Stimulated activated CD8-positive, alpha-beta memory T cell treated with anti-CD3 and anti-CD28 coated beads, Interleukin-15, amount 100 ng/mL, for 4 hours (primary cell): ENCODE data around the gene FGF7.
"Not testable (repeated sequence)": the region's sequence is repeated elsewhere in the genome, so short reads cannot be mapped to it uniquely, and the experiment has no call there.

Experiments used
- DNase-seq, 2 donors: peaks; one replicate each; pipeline ENCODE4 v3.0.0-alpha.2; 2020; ENCODE audit warnings: low read depth in 2 of 2

Gene FGF7

GRCh38 chr15:49423021-49423420, at the start of gene FGF7:
TSS of gene FGF7 (plus strand) at chr15:49423242. CDS start at chr15:49424298, 1,056 bp downstream.
- DNase-seq, result no peak

- no peak for DNase-seq
Observed at GRCh38 chr15:49379996-49380395, 43.0 kb upstream of the FGF7 start.

- DNase-seq, result no peak
Observed at GRCh38 chr15:49380912-49381311, 42.1 kb upstream of the FGF7 start.

- DNase-seq, result no peak
Observed at GRCh38 chr15:49382394-49382793, 40.6 kb upstream of the FGF7 start.

- no peak for DNase-seq
Observed at GRCh38 chr15:49383266-49383665, 39.8 kb upstream of the FGF7 start.

DNA sequence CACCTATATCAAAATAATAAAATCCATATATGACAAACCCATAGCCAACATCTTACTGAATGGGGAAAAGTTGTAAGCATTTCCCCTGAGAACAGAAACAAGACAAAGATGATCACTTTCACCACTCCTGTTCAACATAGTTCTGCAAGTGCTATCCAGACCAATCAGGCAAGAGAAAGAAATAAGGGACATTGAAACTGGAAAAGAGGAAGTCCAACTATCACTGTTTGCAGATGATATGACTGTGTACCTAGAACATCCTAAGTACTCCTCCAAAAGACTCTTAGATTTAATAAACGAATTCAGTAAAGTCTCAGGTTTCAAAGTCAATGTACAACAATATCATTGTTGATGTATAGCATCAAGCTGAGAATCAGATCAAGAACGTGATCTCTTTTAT, 35.6 kb upstream of the FGF7 start:
- DNase-seq, result no peak

- DNase-seq, result not testable (repeated sequence)
Observed at GRCh38 chr15:49402515-49403296, 20.3 kb upstream of the FGF7 start.

GRCh38 chr15:49406352-49407118, 16.5 kb upstream of the FGF7 start:
- no peak for DNase-seq

GRCh38 chr15:49410641-49411040, 12.4 kb upstream of the FGF7 start:
- no peak for DNase-seq

- no peak for DNase-seq
Observed at GRCh38 chr15:49412797-49413196, 10.2 kb upstream of the FGF7 start.

GRCh38 chr15:49415149-49415548, 7.9 kb upstream of the FGF7 start:
- no peak for DNase-seq

GRCh38 chr15:49415638-49416037, 7.4 kb upstream of the FGF7 start:
- no peak for DNase-seq

GRCh38 chr15:49418811-49419210, 4.2 kb upstream of the FGF7 start:
- no peak for DNase-seq

DNA sequence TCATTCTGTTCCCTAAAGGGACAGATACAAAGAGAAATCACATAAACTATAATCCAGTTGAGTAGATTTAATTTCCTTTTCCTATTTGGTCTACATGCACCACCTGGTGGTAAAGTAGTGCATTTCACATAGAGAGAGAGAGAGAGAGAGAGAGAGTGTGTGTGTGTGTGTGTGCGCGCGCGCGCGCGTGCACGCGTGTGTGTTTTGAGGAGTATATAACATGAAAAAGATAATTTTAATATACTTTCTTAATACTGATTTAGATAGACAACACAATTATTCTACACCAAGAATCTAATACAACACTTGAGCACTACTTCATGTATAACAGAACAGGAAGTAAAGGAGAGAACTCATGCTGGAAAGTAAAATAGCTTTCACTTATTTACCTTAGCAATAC, 1.1 kb upstream of the FGF7 start:
- DNase-seq, result no peak

DNA sequence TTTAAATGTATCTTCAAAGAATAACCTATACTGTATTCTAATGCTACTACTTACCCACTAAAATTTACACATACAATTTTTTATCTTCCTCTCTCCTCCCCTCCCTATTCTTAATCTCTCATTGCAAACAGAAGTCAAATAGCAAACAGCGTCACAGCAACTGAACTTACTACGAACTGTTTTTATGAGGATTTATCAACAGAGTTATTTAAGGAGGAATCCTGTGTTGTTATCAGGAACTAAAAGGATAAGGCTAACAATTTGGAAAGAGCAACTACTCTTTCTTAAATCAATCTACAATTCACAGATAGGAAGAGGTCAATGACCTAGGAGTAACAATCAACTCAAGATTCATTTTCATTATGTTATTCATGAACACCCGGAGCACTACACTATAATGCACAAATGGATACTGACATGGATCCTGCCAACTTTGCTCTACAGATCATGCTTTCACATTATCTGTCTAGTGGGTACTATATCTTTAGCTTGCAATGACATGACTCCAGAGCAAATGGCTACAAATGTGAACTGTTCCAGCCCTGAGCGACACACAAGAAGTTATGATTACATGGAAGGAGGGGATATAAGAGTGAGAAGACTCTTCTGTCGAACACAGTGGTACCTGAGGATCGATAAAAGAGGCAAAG, 984 bp downstream of the FGF7 start:
- DNase-seq, result no peak

DNA sequence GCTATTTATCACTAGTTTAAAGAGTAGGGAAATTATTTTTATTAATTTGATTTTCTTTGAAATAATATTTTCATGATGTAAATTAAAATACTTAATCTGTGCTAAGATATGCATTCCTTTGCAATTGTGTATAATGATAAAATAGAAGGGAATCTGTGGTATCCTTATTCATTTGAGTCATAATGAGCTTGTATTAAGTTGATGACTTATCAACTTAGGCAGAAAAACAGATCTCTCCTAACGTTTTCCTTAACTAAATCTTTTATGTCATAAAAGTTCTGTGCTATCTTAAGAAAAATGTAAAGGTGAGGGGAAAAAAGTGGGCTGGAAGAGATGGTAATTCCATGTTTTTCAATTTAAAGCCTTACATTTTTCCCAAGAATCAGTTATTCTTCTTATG, 1.9 kb downstream of the FGF7 start:
- no peak for DNase-seq

DNA sequence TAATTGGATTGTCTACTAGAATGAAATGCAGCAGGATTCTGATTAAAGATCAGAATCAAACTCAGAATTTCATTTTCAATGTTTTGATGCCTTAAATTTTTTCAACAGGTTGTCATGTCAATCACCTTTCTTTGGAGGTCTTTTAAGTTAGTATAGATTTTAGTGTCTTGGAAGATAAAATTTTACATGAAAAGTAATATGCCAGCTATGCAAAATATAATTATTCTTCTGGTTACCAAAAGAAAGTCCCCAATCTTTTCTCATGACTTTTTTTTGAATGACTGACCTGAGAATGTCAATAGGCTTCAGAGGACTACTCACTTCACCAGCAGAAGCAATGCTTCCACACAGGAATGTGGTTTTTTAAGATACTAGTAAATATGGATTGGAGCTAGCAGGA, 4.3 kb downstream of the FGF7 start:
- no peak for DNase-seq

- DNase-seq, result no peak
Observed at GRCh38 chr15:49428409-49429095, 5.5 kb downstream of the FGF7 start.

- no peak for DNase-seq
Observed at GRCh38 chr15:49430046-49430445, 7.0 kb downstream of the FGF7 start.

DNA sequence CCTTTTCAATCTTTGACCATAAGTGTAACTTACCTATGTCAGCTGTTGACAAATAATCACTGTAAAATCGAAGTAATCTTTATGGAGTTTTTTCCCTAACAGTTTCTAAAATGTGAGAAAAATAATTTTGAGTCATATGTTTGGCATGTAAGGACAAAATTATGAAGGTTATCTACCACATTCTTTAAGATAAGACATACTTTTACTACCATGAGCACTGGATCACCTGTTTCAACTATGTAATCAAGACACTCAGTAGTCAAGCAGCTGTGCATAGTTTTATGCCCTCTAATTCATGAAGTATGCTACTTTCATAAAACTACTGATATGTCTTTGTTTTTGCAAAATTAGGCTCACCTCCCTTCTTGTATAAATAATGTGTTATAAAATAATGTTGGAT, 12.1 kb downstream of the FGF7 start:
- no peak for DNase-seq

- DNase-seq, result no peak
Observed at GRCh38 chr15:49436751-49437150, 13.7 kb downstream of the FGF7 start.

DNA sequence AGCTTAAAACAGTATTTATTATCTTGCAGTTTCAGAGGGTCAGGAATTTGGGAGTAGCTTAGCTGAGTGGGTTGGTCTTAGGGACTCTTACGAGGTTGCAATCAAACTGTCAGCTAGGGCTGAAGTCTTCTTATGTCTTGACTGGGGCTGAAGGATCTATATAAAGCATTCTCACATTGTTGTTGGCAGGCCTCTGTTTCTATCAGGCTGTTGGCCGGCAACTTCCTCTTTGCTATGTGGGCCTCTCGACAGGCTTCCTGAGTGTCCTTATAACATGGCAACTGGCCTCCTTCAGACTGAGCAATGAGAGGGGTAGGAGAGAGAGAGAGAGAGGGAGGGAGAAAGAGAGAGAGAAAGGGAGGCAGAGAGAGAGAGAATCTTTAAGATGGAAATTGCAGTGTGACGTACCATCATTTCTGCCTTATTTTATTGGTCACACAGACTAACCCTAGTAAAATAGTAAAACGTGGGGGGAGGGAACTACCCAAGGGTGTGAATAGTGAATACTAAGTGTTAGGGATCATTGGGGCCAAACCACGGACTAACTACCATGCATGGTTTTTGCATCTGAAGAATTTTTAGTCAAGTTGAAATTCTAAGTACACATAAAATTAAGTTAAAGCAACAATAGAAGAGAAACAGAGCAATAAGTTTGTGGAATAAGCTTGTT, 16.1 kb downstream of the FGF7 start:
- DNase-seq, result no peak
